Osteoblast (primary cell): ENCODE results near the gene OSBPL1A. TPM values are rescaled to one million over a fixed set of nuclear protein-coding genes. Genes with fewer than 3 reads are reported as not detected.
A peak's percentile ranks its signal among the peaks of the same experiment; 100 is the strongest.

ENCODE experiments used
- DNase-seq: peaks from one replicate; pipeline ENCODE4 v3.0.0; 2011; ENCODE audit warnings: low spot score, mixed read lengths; ENCODE audit not compliant: insufficient read length; ENCODE audit errors: missing footprints
- H2AFZ ChIP-seq: 2 replicates; pipeline ENCODE4 v1.6.0; 2011; ENCODE audit warnings: mild to moderate bottlenecking, low read length
- H3K27ac ChIP-seq: 2 replicates; pipeline ENCODE4 v1.5.1; 2011; ENCODE audit warnings: mild to moderate bottlenecking, low read depth, low read length, moderate library complexity
- H3K27me3 ChIP-seq: 2 replicates; pipeline ENCODE4 v1.6.0; 2012; ENCODE audit warnings: mild to moderate bottlenecking, control low read depth, inconsistent platforms, low read length, moderate library complexity; ENCODE audit not compliant: insufficient read depth
- H3K36me3 ChIP-seq: 2 replicates; pipeline ENCODE4 v1.5.1; 2011; ENCODE audit warnings: mild to moderate bottlenecking, low read length, control low read depth, moderate library complexity; ENCODE audit not compliant: insufficient read depth
- H3K4me1 ChIP-seq: 2 replicates; pipeline ENCODE4 v1.5.1; 2011; ENCODE audit warnings: mild to moderate bottlenecking, low read length, control low read depth, moderate library complexity; ENCODE audit not compliant: insufficient read depth
- H3K4me2 ChIP-seq: 2 replicates; pipeline ENCODE4 v1.6.0; 2011; ENCODE audit warnings: mild to moderate bottlenecking, low read length; ENCODE audit not compliant: insufficient read depth
- H3K4me3 ChIP-seq: fragments of 200-600 bp; sonication (generic); 3 replicates; pipeline ENCODE4 v1.5.1; 2012; ENCODE audit warnings: mild to moderate bottlenecking, low read length, inconsistent platforms; ENCODE audit not compliant: insufficient read depth
- H3K79me2 ChIP-seq: 2 replicates; pipeline ENCODE4 v1.6.0; 2012; ENCODE audit warnings: mild to moderate bottlenecking, low read length, control low read depth, inconsistent platforms; ENCODE audit not compliant: insufficient read depth
- H3K9me3 ChIP-seq: 2 replicates; pipeline ENCODE4 v1.5.1; 2011; ENCODE audit warnings: low read depth, low read length, control low read depth
- H4K20me1 ChIP-seq: 2 replicates; pipeline ENCODE4 v1.6.0; 2012; ENCODE audit warnings: mild to moderate bottlenecking, low read length, control low read depth; ENCODE audit not compliant: insufficient read depth
- CTCF ChIP-seq: IDR thresholded peaks from 2 replicates; pipeline ENCODE4 v1.5.1; 2011; ENCODE audit warnings: mild to moderate bottlenecking, low read depth, low read length, moderate library complexity; ENCODE audit errors: extremely low read depth
- total RNA-seq: library from RNA; depleted of rRNA; stranded (reverse); fragments of >200 nt; gene quantifications from 2 replicates; pipeline ENCODE4 v1.2.3, GENCODE V29; 2012

The OSBPL1A gene
- total RNA-seq, 1 donor: 51.8 TPM

- Histone ChIP-seq H3K4me3 (no peak overlapping the region), H3K36me3 (no peaks in the 10 kb centered on the region), H3K27ac (no peak overlapping the region), H3K27me3 (peaks cover 40% of the 10 kb centered on the region), H3K4me2 (no peak overlapping the region), H4K20me1 (no peaks in the 10 kb centered on the region), H3K79me2 (no peaks in the 10 kb centered on the region), H3K4me1 (no peaks in the 10 kb centered on the region), H3K9me3 (no peaks in the 10 kb centered on the region), H2AFZ (no peak overlapping the region)
- no peak for DNase-seq
- TF ChIP-seq CTCF: no peak
These were observed 22.9 kb upstream of the OSBPL1A start for GRCh38 chr18:24420551-24420950.

GRCh38 chr18:24417480-24417879 is 19.9 kb upstream of the OSBPL1A start:
- H4K20me1 ChIP-seq: no peaks in the 10 kb centered on the region
- no peak overlapping the region for H3K4me3 ChIP-seq
- H2AFZ ChIP-seq: no peak overlapping the region
- H3K27ac ChIP-seq: no peak overlapping the region
- no peak for DNase-seq
- H3K4me1 ChIP-seq: no peaks in the 10 kb centered on the region
- no peaks in the 10 kb centered on the region for H3K79me2 ChIP-seq
- no peak for TF ChIP-seq CTCF
- no peak overlapping the region for H3K4me2 ChIP-seq
- H3K36me3 ChIP-seq: no peaks in the 10 kb centered on the region
- H3K27me3 ChIP-seq: peaks cover 24% of the 10 kb centered on the region
- no peaks in the 10 kb centered on the region for H3K9me3 ChIP-seq

- no peaks in the 10 kb centered on the region for H3K36me3 ChIP-seq
- H2AFZ ChIP-seq: no peak overlapping the region
- DNase-seq: no peak
- peaks cover 12% of the 10 kb centered on the region for H3K27me3 ChIP-seq
- no peak overlapping the region for H3K4me2 ChIP-seq
- no peak overlapping the region for H3K27ac ChIP-seq
- H3K4me3 ChIP-seq: no peak overlapping the region
- H3K79me2 ChIP-seq: no peaks in the 10 kb centered on the region
- H3K9me3 ChIP-seq: no peaks in the 10 kb centered on the region
- TF ChIP-seq CTCF: no peak
- H3K4me1 ChIP-seq: no peaks in the 10 kb centered on the region
- no peaks in the 10 kb centered on the region for H4K20me1 ChIP-seq
These were observed 16.9 kb upstream of the OSBPL1A start for GRCh38 chr18:24414349-24415003.

GRCh38 chr18:24413148-24413547 is 15.5 kb upstream of the OSBPL1A start:
- Histone ChIP-seq H3K79me2 (no peaks in the 10 kb centered on the region), H3K4me1 (no peaks in the 10 kb centered on the region), H3K27me3 (peaks cover 18% of the 10 kb centered on the region), H3K4me3 (no peak overlapping the region), H4K20me1 (no peaks in the 10 kb centered on the region), H2AFZ (no peak overlapping the region), H3K36me3 (no peaks in the 10 kb centered on the region), H3K4me2 (no peak overlapping the region), H3K27ac (no peak overlapping the region), H3K9me3 (no peaks in the 10 kb centered on the region)
- peak; percentile 47 for TF ChIP-seq CTCF
- DNase-seq: no peak
